Smooth muscle cell (in vitro differentiated cells): ENCODE data around the gene PRSS33. TPM values are rescaled to one million over a fixed set of nuclear protein-coding genes. Genes with fewer than 3 reads are reported as not detected.

Experiments used
- DNase-seq: peaks from one replicate; lab custom pipeline; 2025; ENCODE audit not compliant: unreplicated experiment; lab: John Stamatoyannopoulos, UW
- H2AFZ ChIP-seq: fragments of 200-600 bp; sonication (generic); 2 replicates; pipeline ENCODE4 v1.6.0; 2016; ENCODE audit warnings: antibody characterized with exemption, low read depth, mild to moderate bottlenecking
- H3F3A ChIP-seq: fragments of 200-600 bp; sonication (generic); 2 replicates; pipeline ENCODE4 v1.6.0; 2017; ENCODE audit warnings: antibody characterized with exemption, low read depth
- H3K27ac ChIP-seq: fragments of 200-600 bp; sonication (generic); 2 replicates; pipeline ENCODE4 v1.5.1; 2016; ENCODE audit warnings: low read depth, mild to moderate bottlenecking
- H3K27me3 ChIP-seq: fragments of 200-600 bp; sonication (generic); 2 replicates; pipeline ENCODE4 v1.6.1; 2016; ENCODE audit warnings: low read depth, mild to moderate bottlenecking
- H3K36me3 ChIP-seq: fragments of 200-600 bp; sonication (generic); 2 replicates; pipeline ENCODE4 v1.5.1; 2016; ENCODE audit warnings: low read depth
- H3K4me1 ChIP-seq: fragments of 200-600 bp; sonication (generic); 2 replicates; pipeline ENCODE4 v1.5.1; 2016; ENCODE audit warnings: low read depth
- H3K4me2 ChIP-seq: fragments of 200-600 bp; sonication (generic); 2 replicates; pipeline ENCODE4 v1.6.0; 2016; ENCODE audit warnings: mild to moderate bottlenecking
- H3K4me3 ChIP-seq: fragments of 200-600 bp; sonication (generic); 2 replicates; pipeline ENCODE4 v1.5.1; 2016; ENCODE audit warnings: mild to moderate bottlenecking
- H3K79me2 ChIP-seq: fragments of 200-600 bp; sonication (generic); 2 replicates; pipeline ENCODE4 v1.6.0; 2016; ENCODE audit warnings: low read depth, mild to moderate bottlenecking
- H3K9ac ChIP-seq: fragments of 200-600 bp; sonication (generic); 2 replicates; pipeline ENCODE4 v1.6.0; 2016; ENCODE audit warnings: low read depth
- H3K9me3 ChIP-seq: fragments of 200-600 bp; sonication (generic); replicated peaks from 2 replicates; pipeline ENCODE4 v1.5.1; 2016; ENCODE audit warnings: low read depth
- H4K20me1 ChIP-seq: fragments of 200-600 bp; sonication (generic); 2 replicates; pipeline ENCODE4 v1.6.0; 2016; ENCODE audit warnings: low read depth
- WGBS: methylation state at CpG from one replicate; pipeline ENCODE4 v1.1.7; 2016; ENCODE audit warnings: low lambda C conversion rate; 5-methylcytosine and 5-hydroxymethylcytosine counted together
- polyA plus RNA-seq: library from polyadenylated mRNA; unstranded; fragments of >200 nt; fragmentation: Nextera tagmentation; extraction: Ambion mirVana; gene quantifications from 2 replicates; pipeline ENCODE4 v1.2.1, GENCODE V29; 2016
- total RNA-seq: library from RNA; depleted of rRNA; stranded (reverse); fragments of >200 nt; gene quantifications from 2 replicates; pipeline ENCODE4 v1.2.3, GENCODE V29; 2014
- TF ChIP-seq, protein P1 (sequence below): fragments of 200-600 bp; sonication (generic); IDR thresholded peaks from 2 replicates; pipeline ENCODE4 v1.5.1; 2017; ENCODE audit warnings: borderline replicate concordance, mild to moderate bottlenecking, antibody characterized with exemption; ENCODE audit not compliant: insufficient read depth, poor library complexity, severe bottlenecking

The PRSS33 gene
- total and polyA plus RNA-seq, 2 experiments from 2014 or later, result not detected

DNA sequence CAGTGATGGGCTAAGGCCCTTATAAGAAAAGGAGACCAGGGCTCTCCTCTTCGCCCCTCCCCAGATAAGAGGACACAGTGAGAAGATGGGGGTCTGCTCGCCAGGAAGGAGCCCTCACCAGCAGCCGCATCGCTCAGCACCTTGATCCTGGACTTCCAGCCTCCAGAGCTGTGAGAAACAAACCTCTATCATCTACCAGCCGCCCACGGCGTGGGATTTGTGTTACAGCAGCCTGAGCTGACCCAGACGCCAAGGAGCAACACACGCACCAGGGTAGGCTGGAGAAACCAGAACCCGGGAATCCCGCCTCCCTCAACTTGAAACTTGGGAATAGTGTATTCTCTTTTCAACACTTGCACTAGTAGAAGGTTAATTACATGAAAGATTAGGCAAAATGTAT, 38.5 kb upstream of the PRSS33 start:
- Histone ChIP-seq H4K20me1 (no peaks in the 10 kb centered on the region), H3K4me3 (no peak overlapping the region), H3K36me3 (no peaks in the 10 kb centered on the region), H3K4me2 (no peak overlapping the region), H3K27ac (no peak overlapping the region), H3K4me1 (no peaks in the 10 kb centered on the region), H3K9ac (no peak overlapping the region), H3K27me3 (no peaks in the 10 kb centered on the region), H3K9me3 (no peaks in the 10 kb centered on the region), H3F3A (no peaks in the 10 kb centered on the region), H2AFZ (no peak overlapping the region), H3K79me2 (no peaks in the 10 kb centered on the region)
- DNase-seq, result no peak
- TF ChIP-seq, protein P1, sequence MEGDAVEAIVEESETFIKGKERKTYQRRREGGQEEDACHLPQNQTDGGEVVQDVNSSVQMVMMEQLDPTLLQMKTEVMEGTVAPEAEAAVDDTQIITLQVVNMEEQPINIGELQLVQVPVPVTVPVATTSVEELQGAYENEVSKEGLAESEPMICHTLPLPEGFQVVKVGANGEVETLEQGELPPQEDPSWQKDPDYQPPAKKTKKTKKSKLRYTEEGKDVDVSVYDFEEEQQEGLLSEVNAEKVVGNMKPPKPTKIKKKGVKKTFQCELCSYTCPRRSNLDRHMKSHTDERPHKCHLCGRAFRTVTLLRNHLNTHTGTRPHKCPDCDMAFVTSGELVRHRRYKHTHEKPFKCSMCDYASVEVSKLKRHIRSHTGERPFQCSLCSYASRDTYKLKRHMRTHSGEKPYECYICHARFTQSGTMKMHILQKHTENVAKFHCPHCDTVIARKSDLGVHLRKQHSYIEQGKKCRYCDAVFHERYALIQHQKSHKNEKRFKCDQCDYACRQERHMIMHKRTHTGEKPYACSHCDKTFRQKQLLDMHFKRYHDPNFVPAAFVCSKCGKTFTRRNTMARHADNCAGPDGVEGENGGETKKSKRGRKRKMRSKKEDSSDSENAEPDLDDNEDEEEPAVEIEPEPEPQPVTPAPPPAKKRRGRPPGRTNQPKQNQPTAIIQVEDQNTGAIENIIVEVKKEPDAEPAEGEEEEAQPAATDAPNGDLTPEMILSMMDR, result no peak
- WGBS, result 73% methylated on average over 11 of the region's 11 CpGs

DNA sequence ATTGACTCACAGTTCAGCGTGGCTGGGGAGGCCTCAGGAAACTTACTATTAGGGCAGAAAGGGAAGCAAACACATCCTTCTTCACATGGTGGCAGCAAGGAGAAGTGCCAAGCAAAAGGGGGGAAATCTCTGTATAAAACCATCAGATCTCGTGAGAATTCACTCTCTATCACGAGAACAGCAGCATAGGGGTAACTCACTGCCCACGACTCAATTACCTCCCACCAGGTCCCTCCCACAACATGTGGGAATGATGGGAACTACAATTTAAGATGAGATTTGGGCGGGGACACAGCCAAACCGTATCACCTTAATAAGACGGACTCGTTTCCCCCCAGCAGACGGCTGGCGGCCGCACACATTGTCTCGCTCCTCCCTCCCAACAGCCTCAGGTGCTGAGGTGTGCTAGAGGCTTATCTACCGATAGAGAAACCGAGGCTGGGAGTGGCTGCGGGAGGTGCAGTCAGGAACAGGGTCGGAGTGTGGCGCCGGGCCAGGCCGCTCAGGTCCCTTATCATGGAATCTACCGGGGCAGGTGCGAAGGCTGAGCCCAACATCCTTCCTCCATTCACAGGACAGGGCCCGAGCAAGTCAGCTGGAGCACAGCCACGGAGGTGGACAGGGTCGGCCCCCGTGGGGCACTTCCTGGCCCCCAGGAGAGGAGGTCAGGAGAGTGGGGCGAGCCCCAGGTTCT, 37.8 kb upstream of the PRSS33 start:
- WGBS, result 94% methylated on average over 26 of the region's 26 CpGs
- Histone ChIP-seq H2AFZ (no peak overlapping the region), H3K9me3 (no peaks in the 10 kb centered on the region), H3K27me3 (no peaks in the 10 kb centered on the region), H3K4me1 (no peaks in the 10 kb centered on the region), H3K4me2 (no peak overlapping the region), H3K79me2 (no peaks in the 10 kb centered on the region), H3F3A (no peaks in the 10 kb centered on the region), H3K27ac (no peak overlapping the region), H4K20me1 (no peaks in the 10 kb centered on the region), H3K36me3 (no peaks in the 10 kb centered on the region), H3K4me3 (no peak overlapping the region), H3K9ac (no peak overlapping the region)
- TF ChIP-seq, protein P1, result no peak
- no peak for DNase-seq

DNA sequence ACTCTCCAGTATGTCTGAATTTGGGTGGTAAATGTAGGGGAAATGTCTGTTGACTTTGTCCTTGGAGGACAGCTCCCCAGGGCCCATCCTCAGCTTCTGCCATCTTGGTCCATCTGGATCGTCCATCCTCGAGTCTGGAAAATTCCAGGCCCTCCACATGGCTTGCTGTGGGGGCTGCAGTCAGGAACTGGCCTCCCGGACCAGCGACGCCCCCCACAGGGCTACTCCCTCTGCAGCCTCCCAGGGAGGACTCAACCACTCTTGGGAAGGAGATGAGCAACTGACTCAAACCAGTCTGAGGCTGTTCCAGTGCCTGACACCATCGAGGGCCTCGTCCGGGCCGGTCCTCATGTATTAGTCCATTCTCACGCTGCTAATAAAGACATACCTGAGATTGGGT, 37.3 kb upstream of the PRSS33 start:
- H3K4me3 ChIP-seq, result no peak overlapping the region
- H2AFZ ChIP-seq, result no peak overlapping the region
- no peaks in the 10 kb centered on the region for H3K79me2 ChIP-seq
- no peak overlapping the region for H3K27ac ChIP-seq
- H3K4me1 ChIP-seq, result no peaks in the 10 kb centered on the region
- no peaks in the 10 kb centered on the region for H3F3A ChIP-seq
- H3K9ac ChIP-seq, result no peak overlapping the region
- 91% methylated on average over 10 of the region's 10 CpGs for WGBS
- H3K36me3 ChIP-seq, result no peaks in the 10 kb centered on the region
- H4K20me1 ChIP-seq, result no peaks in the 10 kb centered on the region
- DNase-seq, result no peak
- no peaks in the 10 kb centered on the region for H3K9me3 ChIP-seq
- TF ChIP-seq, protein P1, result no peak
- no peaks in the 10 kb centered on the region for H3K27me3 ChIP-seq
- no peak overlapping the region for H3K4me2 ChIP-seq

DNA sequence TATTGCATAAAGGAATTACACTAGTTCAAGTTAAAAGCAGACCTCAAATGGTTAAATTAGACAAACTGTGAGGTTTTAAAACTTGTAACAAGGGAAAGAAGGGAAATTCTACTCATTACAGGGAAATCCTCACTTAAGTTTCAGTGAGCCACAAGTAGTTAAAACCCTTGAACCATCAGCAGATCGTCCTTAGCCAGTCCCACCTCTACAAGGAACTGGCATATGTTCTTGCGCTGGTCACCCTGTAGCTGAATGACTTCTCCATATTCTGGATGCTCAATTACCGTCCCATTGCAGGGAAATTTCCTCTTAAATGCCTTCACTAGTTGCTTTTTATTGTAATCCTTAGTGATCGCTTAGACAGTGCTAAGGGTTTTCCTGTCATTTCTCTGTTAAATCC, 35.1 kb upstream of the PRSS33 start:
- no peaks in the 10 kb centered on the region for H3K79me2 ChIP-seq
- no peaks in the 10 kb centered on the region for H3F3A ChIP-seq
- no peaks in the 10 kb centered on the region for H3K27me3 ChIP-seq
- no peaks in the 10 kb centered on the region for H3K9me3 ChIP-seq
- H3K27ac ChIP-seq, result no peak overlapping the region
- no peak overlapping the region for H3K4me3 ChIP-seq
- H3K9ac ChIP-seq, result no peak overlapping the region
- H3K4me1 ChIP-seq, result no peaks in the 10 kb centered on the region
- DNase-seq, result no peak
- TF ChIP-seq, protein P1, result no peak
- WGBS, result 82% methylated on average over 4 of the region's 4 CpGs
- no peaks in the 10 kb centered on the region for H4K20me1 ChIP-seq
- H2AFZ ChIP-seq, result no peak overlapping the region
- H3K4me2 ChIP-seq, result no peak overlapping the region
- no peaks in the 10 kb centered on the region for H3K36me3 ChIP-seq
